IgD-negative memory B cell (primary cell): ENCODE data around the gene ACOT11. TPM values are rescaled to one million over a fixed set of nuclear protein-coding genes. Genes with fewer than 3 reads are reported as not detected.

ENCODE experiments used
- H3K27ac Mint-ChIP-seq, 3 donors: one replicate each; pipeline ENCODE4 v1.8.0; 2020 to 2022; ENCODE audit warnings: mild to moderate bottlenecking in 3 of 3, mixed read lengths in 3 of 3, moderate library complexity in 1 of 3
- H3K27me3 Mint-ChIP-seq: one replicate; pipeline ENCODE4 v1.8.0; 2021; ENCODE audit warnings: mixed read lengths
- H3K36me3 Mint-ChIP-seq: one replicate; pipeline ENCODE4 v1.8.0; 2020; ENCODE audit warnings: mild to moderate bottlenecking, mixed read lengths
- H3K4me1 Mint-ChIP-seq, 3 donors: one replicate each; pipeline ENCODE4 v1.8.0; 2020 to 2022; ENCODE audit warnings: mixed read lengths in 3 of 3, mild to moderate bottlenecking in 1 of 3
- H3K4me3 Mint-ChIP-seq, 4 donors: one replicate each; pipeline ENCODE4 v1.8.0; 2020 to 2022; ENCODE audit warnings: mild to moderate bottlenecking in 4 of 4, mixed read lengths in 4 of 4, moderate library complexity in 3 of 4
- H3K9me3 Mint-ChIP-seq, 3 donors: one replicate each; pipeline ENCODE4 v1.8.0; 2020 to 2021; ENCODE audit warnings: mixed read lengths in 3 of 3, mild to moderate bottlenecking in 1 of 3
- polyA plus RNA-seq: library from polyadenylated mRNA; unstranded; fragments of 300-500 nt; fragmentation: Illumina TruSeq; gene quantifications from one replicate; pipeline ENCODE4 v1.2.3, GENCODE V29; 2021

The ACOT11 gene
- polyA plus RNA-seq, 1 donor from 2014 or later, result 0.41 TPM

- peak within 1 kb of the TSS in 1 of 3 donors; percentile 46 for H3K27ac Mint-ChIP-seq
- no peak within 1 kb of the TSS for H3K4me3 Mint-ChIP-seq
- H3K4me1 Mint-ChIP-seq, result no peaks in the 10 kb centered on the region
- peaks cover 3 to 11% (median 7%) of the 10 kb centered on the region in 3 donors for H3K9me3 Mint-ChIP-seq
- peaks cover 5% of the 10 kb centered on the region for H3K27me3 Mint-ChIP-seq
- no peaks in the 10 kb centered on the region for H3K36me3 Mint-ChIP-seq
Measured at GRCh38 chr1:54640863-54641836, 93.1 kb downstream of the ACOT11 start, which contains the start of gene MROH7. Gene MROH7 (plus strand): TSS chr1:54641786. CDS start chr1:54652927, 11,141 bp downstream.

- H3K36me3 Mint-ChIP-seq, result no peaks in the 10 kb centered on the region
Measured at GRCh38 chr1:54643736-54644135, 95.7 kb downstream of the ACOT11 start.

GRCh38 chr1:54645806-54646676 lies 98.0 kb downstream of the ACOT11 start:
- H3K27ac Mint-ChIP-seq, result no peak overlapping the region
- H3K4me1 Mint-ChIP-seq, result no peaks in the 10 kb centered on the region
- H3K9me3 Mint-ChIP-seq, result peaks cover 3 to 11% (median 7%) of the 10 kb centered on the region in 3 donors
- no peak overlapping the region for H3K4me3 Mint-ChIP-seq
- H3K27me3 Mint-ChIP-seq, result peaks cover 7% of the 10 kb centered on the region
- H3K36me3 Mint-ChIP-seq, result no peaks in the 10 kb centered on the region

More at GRCh38 chr1:54643736-54644135, 95.7 kb downstream of the ACOT11 start:
- Mint-ChIP-seq H3K4me1 (no peaks in the 10 kb centered on the region), H3K27me3 (peaks cover 1% of the 10 kb centered on the region), H3K27ac (no peak overlapping the region), H3K4me3 (no peak overlapping the region), H3K9me3 (peaks cover 3 to 11% (median 7%) of the 10 kb centered on the region in 3 donors)

GRCh38 chr1:54649130-54649898 lies 101.3 kb downstream of the ACOT11 start:
- Mint-ChIP-seq H3K9me3 (no peaks in the 10 kb centered on the region), H3K27ac (no peak overlapping the region), H3K4me3 (no peak overlapping the region), H3K36me3 (no peaks in the 10 kb centered on the region), H3K4me1 (no peaks in the 10 kb centered on the region), H3K27me3 (peaks cover 7% of the 10 kb centered on the region)

- no peaks in the 10 kb centered on the region for H3K9me3 Mint-ChIP-seq
- no peak overlapping the region for H3K4me3 Mint-ChIP-seq
- peaks cover 7% of the 10 kb centered on the region for H3K27me3 Mint-ChIP-seq
- H3K36me3 Mint-ChIP-seq, result no peaks in the 10 kb centered on the region
- no peak overlapping the region for H3K27ac Mint-ChIP-seq
- no peaks in the 10 kb centered on the region for H3K4me1 Mint-ChIP-seq
Measured at GRCh38 chr1:54649921-54650320, 101.9 kb downstream of the ACOT11 start.

- no peaks in the 10 kb centered on the region for H3K36me3 Mint-ChIP-seq
- H3K4me3 Mint-ChIP-seq, result no peak overlapping the region
- no peaks in the 10 kb centered on the region for H3K4me1 Mint-ChIP-seq
- H3K27me3 Mint-ChIP-seq, result peaks cover 7% of the 10 kb centered on the region
- no peaks in the 10 kb centered on the region for H3K9me3 Mint-ChIP-seq
- H3K27ac Mint-ChIP-seq, result no peak overlapping the region
Measured at GRCh38 chr1:54650417-54650816, 102.4 kb downstream of the ACOT11 start.

GRCh38 chr1:54651608-54652007 lies 103.6 kb downstream of the ACOT11 start:
- Mint-ChIP-seq H3K27ac (no peak overlapping the region), H3K9me3 (no peaks in the 10 kb centered on the region), H3K36me3 (no peaks in the 10 kb centered on the region), H3K27me3 (peaks cover 7% of the 10 kb centered on the region), H3K4me1 (no peaks in the 10 kb centered on the region), H3K4me3 (no peak overlapping the region)

GRCh38 chr1:54652168-54652567 lies 104.1 kb downstream of the ACOT11 start:
- H3K9me3 Mint-ChIP-seq, result no peaks in the 10 kb centered on the region
- no peaks in the 10 kb centered on the region for H3K36me3 Mint-ChIP-seq
- peaks cover 7% of the 10 kb centered on the region for H3K27me3 Mint-ChIP-seq
- no peak overlapping the region for H3K4me3 Mint-ChIP-seq
- no peak overlapping the region for H3K27ac Mint-ChIP-seq
- H3K4me1 Mint-ChIP-seq, result no peaks in the 10 kb centered on the region

- H3K27ac Mint-ChIP-seq, result no peak overlapping the region
- no peaks in the 10 kb centered on the region for H3K4me1 Mint-ChIP-seq
- peaks cover 2% of the 10 kb centered on the region in 3 donors for H3K9me3 Mint-ChIP-seq
- H3K27me3 Mint-ChIP-seq, result peaks cover 8% of the 10 kb centered on the region
- H3K36me3 Mint-ChIP-seq, result no peaks in the 10 kb centered on the region
- H3K4me3 Mint-ChIP-seq, result no peak overlapping the region
Measured at GRCh38 chr1:54653036-54653435, 105.0 kb downstream of the ACOT11 start.

- Mint-ChIP-seq H3K4me1 (peaks cover 0 to 2% (median 0%) of the 10 kb centered on the region in 3 donors), H3K9me3 (peaks cover 4 to 15% (median 6%) of the 10 kb centered on the region in 3 donors), H3K27ac (peak overlapping the region in 1 of 3 donors; percentile 64), H3K36me3 (peaks cover 2% of the 10 kb centered on the region), H3K27me3 (peaks cover 6% of the 10 kb centered on the region), H3K4me3 (no peak overlapping the region)
Measured at GRCh38 chr1:54658164-54658913, 110.3 kb downstream of the ACOT11 start.

Other genes with a start within 250 kb of the ACOT11 start
- gene SSBP3, start 141.8 kb upstream of the ACOT11 start, polyA plus RNA-seq, result 6.6 TPM
- gene FAM151A, start 75.3 kb downstream of the ACOT11 start, polyA plus RNA-seq, result not detected
- gene MROH7, start 93.6 kb downstream of the ACOT11 start, polyA plus RNA-seq, result not detected
- 21.7 TPM for gene TTC4, start 167.6 kb downstream of the ACOT11 start, polyA plus RNA-seq
- 2.6 TPM for gene PARS2, start 216.3 kb downstream of the ACOT11 start, polyA plus RNA-seq